T47D (cell line): ENCODE data around the gene FLVCR2.
A peak's percentile ranks its signal among the peaks of the same experiment; 100 is the strongest.

Source experiments
- DNase-seq, 2 experiments: peaks; one replicate each; pipeline versions ENCODE4 v3.0.0 to v3.0.0-alpha.2; 2011 to 2012; ENCODE audit warnings: low read depth in 1 of 2, low spot score in 1 of 2
- JUND ChIP-seq: IDR thresholded peaks from 2 replicates; pipeline ENCODE4 v1.6.1; 2012; ENCODE audit warnings: low read depth
- in situ Hi-C: cut with HindIII; loops from 2 replicates; pipeline ENCODE4 v1.10.0; 2016; ENCODE audit warnings: low sequenced_read_pairs, low pct_unique_long_range_greater_than_20kb

Gene FLVCR2

DNA sequence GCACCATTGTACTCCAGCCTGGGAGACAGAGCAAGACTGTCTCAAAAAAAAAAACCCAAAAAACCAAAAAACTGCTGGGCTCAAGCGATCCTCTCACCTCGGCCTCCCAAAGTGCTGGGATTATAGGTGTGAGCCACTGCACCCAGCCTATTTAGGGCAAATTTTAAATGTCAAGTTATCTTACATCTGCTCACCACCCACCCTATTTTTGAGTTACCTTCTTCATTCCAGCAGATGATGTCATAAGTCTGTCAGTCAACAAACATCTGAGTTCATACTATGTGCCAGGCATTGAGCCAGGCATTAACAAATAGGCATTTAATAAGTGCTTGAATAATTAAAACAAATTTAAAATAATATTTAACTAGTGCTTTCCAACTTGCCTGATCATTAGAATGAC, 34.6 kb upstream of the FLVCR2 start:
- DNase-seq: no peak
- in situ Hi-C loops: no loop called here
- no peak for TF ChIP-seq JUND

DNA sequence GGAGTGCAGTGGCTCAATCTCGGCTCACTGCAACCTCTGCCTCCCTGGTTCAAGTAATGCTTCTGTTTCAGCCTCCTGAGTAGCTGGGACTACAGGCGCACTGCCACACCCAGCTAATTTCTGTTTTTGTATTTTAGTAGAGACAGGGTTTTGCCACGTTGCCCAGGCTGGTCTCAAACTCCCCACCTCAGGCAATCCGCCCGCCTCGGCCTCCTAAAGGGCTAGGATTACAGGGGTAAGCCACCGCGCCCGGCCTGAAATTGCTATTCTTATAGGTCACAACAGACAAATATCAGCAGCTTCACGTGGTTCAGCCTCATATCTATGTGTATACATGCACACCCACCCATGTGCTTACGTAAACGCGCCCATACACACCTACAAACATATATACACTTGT, 32.5 kb upstream of the FLVCR2 start:
- no peak for DNase-seq
- in situ Hi-C loops: no loop called here
- TF ChIP-seq JUND: no peak

DNA sequence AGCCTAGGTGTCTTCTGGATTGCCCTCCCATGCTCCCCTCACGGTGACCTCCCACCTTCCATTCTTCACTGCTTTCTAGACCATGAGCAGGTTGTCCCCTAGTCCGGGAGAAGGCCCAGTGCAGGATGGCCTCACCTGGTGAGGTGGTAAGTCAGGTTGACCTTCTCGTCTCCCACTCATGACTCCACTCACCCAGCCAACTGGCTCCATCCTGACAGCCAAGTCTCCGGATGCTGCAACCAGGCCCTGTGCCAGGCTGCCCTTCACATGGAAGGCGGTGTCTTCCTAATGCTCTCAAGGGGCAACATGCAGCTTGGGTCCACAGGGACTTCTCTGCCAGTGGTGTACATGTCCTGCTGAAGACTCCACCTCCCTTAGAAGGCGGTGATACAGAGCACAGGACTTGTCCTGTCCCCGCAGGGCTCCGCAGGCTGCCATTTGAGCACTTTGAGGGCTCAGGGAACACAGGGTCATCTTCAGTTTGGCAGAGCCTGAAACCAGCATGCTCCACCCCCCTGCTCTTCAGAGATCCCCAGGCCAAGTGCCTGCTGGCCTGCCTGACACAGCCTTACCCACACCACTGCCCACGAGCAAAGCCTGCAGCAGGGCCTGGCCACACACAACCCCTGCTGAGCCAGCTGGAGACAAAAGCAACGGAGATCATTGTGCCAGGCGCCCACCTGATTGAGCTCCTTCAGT, 30.7 kb upstream of the FLVCR2 start:
- TF ChIP-seq JUND: no peak
- in situ Hi-C loops: no loop called here

DNA sequence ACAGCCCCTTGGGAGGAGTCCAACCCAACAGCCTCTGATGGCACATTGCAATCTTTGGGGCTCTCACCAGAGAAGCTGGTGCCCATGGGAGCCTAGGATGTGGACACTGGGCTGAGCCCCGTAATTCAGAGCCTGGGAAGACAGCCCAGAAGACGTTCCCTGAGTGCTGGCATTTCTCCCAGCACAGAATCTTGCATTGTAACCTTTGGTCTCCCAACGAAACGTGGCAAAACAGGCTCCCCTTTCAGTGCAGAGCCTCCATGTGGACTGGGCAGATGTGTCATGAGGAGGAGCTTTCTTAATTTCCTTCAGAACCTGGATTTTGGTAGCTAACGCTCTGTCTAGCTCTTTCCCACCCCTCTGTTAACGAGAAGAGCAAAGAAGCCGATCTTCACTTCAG, 29.9 kb upstream of the FLVCR2 start:
- TF ChIP-seq JUND: no peak
- no peak for DNase-seq
- in situ Hi-C loops: no loop called here

More for the DNA sequence above, 30.7 kb upstream of the FLVCR2 start:
- no peak for DNase-seq

DNA sequence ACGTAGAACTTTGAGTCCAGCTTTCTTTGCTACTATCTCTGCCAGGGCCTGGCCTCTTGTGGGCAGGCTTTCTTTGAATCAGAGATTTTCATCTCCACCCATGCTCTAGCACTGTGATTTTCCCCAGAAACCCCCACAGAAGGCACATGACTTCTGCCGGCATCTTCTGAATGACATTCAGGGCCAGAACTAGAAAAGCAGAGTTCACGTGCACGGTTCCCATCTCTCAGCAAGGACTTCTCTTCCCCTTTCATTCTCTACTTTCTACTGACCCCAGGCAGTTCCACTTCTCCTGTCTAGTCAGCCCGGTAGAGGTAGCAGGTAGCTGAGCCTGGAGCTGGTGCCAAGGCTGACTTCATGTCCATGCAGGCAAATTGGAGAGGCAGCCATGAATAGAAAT, 29.3 kb upstream of the FLVCR2 start:
- no peak for TF ChIP-seq JUND
- in situ Hi-C loops: no loop called here
- DNase-seq: no peak

DNA sequence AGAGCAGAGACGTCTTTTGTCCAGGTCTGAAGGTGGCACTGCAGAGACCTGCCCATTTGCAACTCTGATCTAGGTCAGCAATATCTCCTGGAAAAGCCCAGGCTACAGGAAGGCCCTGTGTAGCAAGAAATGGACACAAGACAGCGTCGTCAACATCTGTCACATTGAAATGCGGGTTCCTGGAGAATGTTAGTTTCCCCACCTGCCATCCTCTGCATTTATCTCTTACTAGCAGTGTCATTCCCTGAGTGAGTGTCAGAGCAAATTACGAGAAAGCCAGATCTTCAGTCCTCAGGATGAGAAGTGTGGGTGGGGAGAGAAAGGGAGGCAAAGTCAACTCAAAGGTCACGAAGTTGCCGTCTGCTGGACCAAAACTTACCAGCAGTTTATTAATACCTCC, 27.4 kb upstream of the FLVCR2 start:
- TF ChIP-seq JUND: no peak
- in situ Hi-C loops: no loop called here
- DNase-seq: no peak

DNA sequence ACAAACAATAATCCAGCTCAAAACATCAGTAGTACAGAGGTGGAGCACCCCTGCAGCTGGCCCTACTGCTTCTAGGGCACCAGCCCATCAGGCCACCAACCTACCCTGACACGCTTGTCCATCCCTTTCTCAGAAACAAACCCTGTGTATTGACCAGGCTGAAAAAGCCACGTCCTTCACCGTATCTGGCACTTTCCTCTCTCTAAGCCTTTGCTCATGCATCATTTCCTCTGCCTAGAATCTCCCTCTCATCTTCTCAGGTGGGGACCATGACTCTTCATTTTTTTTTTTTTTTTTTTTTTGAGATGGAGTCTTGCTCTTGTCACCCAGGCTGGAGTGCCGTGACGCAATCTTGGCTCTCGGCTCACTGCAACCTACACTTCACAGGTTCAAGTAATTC, 25.3 kb upstream of the FLVCR2 start:
- TF ChIP-seq JUND: no peak
- in situ Hi-C loops: no loop called here
- DNase-seq: no peak

DNA sequence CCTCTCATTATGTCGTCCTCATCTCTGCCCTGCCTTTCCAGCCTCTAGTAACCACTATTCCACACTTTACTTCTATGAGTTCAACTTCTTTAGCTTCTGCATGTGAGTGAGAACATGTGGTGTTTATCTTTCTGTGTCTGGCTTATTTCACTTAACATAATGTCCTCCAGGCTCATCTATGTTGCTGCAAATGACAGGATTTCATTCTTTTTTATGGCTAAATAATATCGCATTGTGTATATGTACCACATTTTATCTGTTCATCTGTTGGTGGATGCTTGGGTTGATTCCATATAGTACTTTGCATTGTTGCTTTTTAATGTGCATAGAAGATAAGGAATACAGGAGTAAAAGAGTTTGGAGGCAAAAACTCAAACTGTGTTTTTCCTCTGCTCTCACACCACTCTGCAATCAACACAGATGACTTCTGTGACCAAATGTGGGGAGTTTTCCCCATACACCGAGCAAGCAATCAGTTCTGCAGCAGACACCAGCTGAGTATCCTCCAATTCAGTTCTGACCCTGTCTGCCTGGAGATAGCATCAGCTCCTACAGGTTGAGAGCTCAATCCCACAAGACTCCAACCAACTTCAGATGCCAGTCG, 24.6 kb upstream of the FLVCR2 start:
- TF ChIP-seq JUND: no peak
- in situ Hi-C loops: no loop called here
- DNase-seq: no peak

DNA sequence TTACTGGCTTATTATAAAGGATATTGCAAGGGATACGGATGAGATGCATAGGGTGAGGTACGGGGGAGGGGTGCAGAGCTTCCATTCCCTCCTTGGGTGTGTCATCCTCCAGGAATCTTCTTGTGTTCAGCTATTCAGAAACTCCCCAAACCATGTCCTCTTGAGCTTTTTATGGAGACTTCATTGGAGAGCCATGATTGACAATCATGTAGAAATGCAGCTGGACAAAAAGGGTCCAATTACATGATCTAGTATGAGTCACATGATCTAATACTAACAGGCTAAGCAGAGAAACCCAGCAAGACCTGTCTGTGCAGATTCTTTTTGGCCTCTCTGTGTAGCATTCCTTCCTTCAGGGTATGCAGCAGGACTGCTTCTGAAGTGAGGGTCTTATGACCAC, 23.9 kb upstream of the FLVCR2 start:
- in situ Hi-C loops: no loop called here
- TF ChIP-seq JUND: no peak
- DNase-seq: peak; percentile 56 to 94

DNA sequence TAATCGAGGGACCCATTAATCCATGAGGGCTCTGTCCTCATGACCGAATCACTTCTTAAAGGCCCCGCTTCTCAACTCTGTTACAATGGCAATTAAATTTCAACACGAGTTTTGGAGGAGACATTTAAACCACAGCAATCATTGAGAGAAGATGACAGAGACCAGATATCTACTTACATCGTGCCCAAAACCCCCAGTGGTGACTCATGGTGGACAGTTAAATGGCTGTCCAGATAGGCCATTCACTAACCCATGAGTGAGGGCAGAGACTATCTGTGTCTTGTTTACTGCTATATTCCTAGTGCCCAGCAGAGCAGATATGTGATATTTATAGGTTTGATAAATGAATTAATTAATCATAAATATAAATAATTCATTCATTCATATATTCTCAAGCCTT, 20.0 kb upstream of the FLVCR2 start:
- no peak for DNase-seq
- in situ Hi-C loops: no loop called here
- no peak for TF ChIP-seq JUND

DNA sequence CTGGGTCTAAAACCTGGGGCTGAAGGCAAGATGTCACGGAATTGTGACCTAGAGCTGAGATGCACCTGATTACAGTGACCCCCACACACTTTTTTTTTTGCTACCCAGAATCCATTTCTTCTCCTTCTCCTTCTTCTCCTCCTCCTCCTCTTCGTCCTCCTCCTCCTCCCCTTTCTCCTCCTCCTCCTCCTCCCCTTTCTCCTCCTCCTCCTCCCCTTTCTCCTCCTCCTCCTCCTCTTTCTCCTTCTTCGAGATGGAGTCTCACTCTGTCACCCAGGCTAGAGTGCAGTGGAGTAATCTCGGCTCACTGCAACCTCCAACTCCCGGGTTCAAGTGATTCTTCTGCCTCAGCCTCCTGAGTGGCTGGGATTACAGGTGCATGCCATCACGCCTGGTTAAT, 19.4 kb upstream of the FLVCR2 start:
- TF ChIP-seq JUND: no peak
- in situ Hi-C loops: no loop called here
- no peak for DNase-seq

DNA sequence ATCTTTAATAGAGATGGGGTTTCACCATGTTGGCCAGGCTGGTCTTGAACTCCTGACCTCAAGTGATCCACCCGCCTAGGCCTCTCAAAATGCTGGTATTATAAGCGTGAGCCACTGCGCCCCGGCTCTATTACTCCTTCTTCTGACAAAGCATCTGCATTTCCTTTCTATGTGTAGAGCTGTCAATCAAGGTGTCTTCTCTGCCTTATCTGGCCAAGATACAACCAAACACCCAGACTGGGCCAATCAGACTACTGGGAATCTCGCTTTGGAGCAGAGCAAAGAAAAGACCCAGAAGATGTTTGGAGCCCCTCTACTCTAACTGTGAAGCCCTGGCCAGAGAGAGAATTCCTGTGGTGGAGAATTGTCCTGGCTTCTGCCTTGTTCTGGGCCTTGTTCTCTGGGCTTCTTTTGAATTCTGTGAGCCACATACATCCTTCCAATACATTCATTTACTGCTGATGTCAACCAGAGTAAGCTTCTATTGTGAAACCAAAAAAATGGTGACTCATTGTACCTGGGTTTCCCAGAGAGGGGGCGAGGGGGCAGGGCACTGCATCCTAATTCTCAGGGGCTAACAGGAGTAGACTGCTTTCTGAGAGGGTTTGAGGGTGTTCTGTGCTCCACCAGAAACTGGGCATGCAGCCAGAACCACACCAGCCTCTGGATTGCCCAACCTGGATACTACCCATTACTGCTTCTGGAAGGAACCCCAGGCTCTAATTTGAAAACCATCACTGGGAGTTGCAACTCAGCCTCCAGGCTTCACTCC, 18.8 kb upstream of the FLVCR2 start:
- no peak for DNase-seq
- in situ Hi-C loops: no loop called here
- TF ChIP-seq JUND: no peak

DNA sequence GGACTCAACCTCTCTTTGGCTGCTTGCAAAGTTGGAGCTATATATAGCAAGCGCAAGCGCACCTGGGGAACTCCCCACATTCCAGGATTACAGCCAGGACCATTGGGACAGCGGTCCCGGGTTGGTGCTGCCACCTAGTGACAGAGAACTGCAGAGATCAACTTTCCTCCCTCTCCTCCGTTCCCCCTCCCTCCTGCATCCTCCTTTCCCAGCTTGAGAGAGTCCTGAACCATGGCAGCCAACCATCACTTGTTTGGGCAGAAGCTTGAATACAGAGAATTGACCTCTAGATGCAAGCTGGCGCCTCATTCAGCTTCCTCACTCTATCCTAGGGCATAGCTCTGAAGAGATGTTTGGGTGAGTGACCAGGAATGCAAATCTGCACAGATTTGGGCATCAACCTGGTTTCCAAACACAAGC, 17.4 kb upstream of the FLVCR2 start:
- no peak for TF ChIP-seq JUND
- in situ Hi-C loops: no loop called here
- DNase-seq: peak; percentile 75 to 93
